NCI-H146 treated with DMSO at 0.1 percent for 48 hours (cell line): Measurements from ENCODE around the gene WNT6.
"Not testable (repeated sequence)": the region's sequence is repeated elsewhere in the genome, so short reads cannot be mapped to it uniquely, and the experiment has no call there.

Source experiments
- DNase-seq: peaks from one replicate; lab custom pipeline; 2025; ENCODE audit not compliant: unreplicated experiment; lab: John Stamatoyannopoulos, UW

Gene WNT6

GRCh38 chr2:218830526-218831306, 28.9 kb upstream of the WNT6 start:
- no peak for DNase-seq

GRCh38 chr2:218831378-218831990, 28.1 kb upstream of the WNT6 start, which contains the start of gene PRKAG3:
Gene PRKAG3, minus strand, starts transcription at chr2:218831803.
- DNase-seq = no peak

DNA sequence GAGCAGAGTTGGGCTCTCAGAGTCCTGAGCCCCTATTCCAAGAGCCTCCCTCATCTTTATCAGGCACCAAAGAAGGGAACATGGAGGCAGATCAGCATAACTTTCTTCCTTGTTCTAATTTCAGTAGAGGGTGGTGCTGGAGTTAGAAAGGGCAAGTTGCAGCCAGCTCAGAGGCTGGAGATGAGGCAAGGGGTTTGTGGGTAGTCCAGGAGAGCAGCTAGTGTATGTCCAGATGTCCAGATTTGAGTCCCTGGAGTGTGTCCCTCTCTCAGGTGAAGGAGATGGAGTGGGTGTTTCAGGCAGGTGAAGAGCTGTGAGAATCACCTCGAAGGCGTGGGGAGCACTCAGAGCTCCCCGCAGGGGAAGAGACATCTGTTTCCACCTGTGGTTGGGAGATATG, 27.5 kb upstream of the WNT6 start:
- DNase-seq = no peak

- DNase-seq = no peak
These were observed 27.1 kb upstream of the WNT6 start for GRCh38 chr2:218832520-218832919.

GRCh38 chr2:218833023-218833609, 26.5 kb upstream of the WNT6 start:
- DNase-seq = no peak

DNA sequence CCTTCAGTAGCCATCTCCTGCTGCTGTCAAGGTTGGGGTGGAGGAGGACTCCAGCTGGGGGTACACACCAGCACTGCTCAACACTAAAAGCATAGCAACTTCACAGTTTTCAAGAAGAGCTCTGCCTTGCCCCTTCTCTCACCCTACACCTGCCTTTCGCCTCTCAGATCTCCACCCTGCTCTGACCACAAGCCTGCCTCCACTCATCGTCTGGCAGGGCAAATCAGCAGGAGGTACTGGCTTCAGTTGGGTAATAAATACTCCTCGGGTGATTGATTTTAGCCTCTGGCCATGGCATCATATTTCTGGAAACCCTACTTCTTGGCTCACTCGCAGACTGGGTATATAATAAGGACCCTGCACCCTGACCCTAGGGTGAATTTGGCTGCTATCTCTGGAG, 24.9 kb upstream of the WNT6 start:
- peak; percentile 26 for DNase-seq

- no peak for DNase-seq
These were observed 22.1 kb upstream of the WNT6 start for GRCh38 chr2:218837495-218837894.

- DNase-seq = no peak
These were observed 20.2 kb upstream of the WNT6 start for GRCh38 chr2:218839430-218839829.

DNA sequence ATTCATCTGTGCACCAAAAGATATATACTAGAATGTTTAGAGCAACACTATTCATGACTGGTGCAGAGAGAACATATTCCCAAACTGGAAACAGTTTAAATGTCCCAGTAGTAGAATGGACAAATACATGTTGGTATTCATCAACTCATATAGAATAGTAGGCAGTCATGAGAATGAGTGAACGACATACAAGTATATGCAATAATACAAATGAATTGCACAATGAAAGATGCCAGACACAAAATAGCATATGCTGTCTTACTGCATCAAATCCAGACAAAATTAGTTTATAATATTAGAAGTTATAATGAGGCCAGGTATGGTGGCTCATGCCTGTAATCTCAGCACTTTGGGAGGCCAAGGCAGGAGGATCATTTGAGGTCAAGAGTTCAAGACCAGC, 19.7 kb upstream of the WNT6 start:
- DNase-seq = no peak

GRCh38 chr2:218844334-218844733, 15.3 kb upstream of the WNT6 start:
- DNase-seq = not testable (repeated sequence)

- not testable (repeated sequence) for DNase-seq
These were observed 12.6 kb upstream of the WNT6 start for GRCh38 chr2:218846963-218847362.

DNA sequence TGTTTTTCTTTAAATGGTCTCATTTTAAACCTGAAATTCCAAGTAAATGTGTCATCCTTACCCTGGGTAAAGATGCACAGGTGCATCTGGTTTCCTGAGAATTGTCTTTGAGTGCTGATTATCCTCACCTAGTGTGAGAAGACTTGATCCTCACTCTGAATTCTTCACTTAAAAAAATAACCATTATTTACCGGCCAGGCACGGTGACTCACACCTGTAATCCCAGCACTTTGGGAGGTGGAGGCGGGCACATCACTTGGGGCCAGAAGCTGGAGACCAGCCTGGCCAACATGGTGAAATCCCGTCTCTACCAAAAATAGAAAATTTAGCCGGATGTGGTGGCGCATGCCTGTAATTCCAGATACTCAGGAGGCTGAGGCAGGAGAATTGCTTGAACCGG, 9.9 kb upstream of the WNT6 start:
- DNase-seq = no peak

DNA sequence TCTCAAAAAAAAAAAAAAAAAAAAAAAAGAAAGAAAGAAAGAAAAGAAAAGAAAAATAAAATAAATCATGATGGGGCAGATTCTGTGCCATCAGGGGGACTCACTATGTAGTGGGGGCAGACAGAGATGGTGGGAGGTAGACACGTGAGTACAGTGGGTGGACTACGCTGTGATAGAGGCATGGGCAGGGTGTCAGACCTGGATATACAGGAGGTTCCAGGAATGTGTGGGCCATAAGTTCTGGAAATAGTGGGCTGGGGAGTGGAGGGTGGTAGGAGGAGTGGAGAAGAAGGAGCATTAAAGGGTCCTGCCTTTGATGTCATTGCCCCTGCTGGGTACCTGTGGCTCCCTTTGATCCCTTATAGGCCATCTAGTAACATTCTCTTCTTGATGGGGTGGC, 8.8 kb upstream of the WNT6 start:
- no peak for DNase-seq

- DNase-seq = no peak
These were observed 8.3 kb upstream of the WNT6 start for GRCh38 chr2:218851286-218851685.

DNA sequence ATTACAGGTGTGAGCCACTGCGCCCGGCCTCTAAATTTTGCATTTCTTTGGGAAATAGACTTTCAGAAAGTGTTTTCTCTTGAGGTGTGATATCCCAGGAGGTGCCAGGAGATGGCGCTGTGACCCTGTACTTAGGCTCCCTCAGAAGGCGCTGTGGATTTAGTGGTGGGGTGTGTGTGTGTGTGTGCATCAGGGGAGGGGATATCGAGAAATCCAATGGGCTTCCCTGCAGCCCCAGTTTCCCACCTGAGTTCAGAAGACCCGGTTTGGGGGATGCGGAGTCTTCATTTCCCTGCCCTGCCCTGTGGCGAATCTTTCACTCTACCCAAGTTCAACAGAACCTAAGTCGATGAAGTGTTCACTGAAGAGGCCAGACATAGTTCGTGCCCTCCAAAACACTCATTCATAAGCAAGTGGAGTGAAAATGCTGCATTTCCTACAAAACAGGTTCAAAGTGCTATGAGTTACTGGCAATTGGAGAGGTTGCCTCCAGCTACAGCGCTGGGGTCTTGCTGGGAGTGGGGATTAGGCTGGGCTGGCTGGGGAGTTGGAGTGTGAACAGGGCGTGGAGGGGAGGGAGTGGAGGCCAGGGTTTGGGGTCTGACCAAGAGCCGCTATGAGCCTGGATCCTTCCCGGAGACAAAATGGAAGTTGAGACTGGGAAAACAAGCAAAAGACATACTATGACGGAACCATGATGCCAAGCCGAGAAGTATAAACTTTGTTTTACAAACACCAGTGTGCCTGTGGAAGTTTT, 6.5 kb upstream of the WNT6 start:
- DNase-seq = peak; percentile 45

DNA sequence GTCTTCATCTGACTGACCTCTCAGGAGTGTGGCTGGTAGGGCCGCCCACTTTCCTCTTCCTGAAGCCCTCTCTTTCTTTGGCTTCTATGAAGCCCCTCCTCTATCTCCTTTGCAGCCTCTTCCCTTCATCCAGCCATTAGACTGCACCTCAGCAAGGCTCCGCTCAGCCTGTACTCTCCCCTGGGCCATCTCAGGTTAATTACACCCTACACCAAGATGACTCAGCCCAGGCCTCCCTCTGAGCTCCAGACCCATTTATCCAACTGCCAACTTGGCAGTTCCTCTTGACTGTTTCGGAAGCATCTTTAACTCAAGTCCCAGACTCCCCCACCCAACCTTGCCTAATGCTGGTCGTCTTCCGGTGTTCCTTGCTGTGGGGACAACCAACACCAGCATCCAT, 5.8 kb upstream of the WNT6 start:
- no peak for DNase-seq

DNA sequence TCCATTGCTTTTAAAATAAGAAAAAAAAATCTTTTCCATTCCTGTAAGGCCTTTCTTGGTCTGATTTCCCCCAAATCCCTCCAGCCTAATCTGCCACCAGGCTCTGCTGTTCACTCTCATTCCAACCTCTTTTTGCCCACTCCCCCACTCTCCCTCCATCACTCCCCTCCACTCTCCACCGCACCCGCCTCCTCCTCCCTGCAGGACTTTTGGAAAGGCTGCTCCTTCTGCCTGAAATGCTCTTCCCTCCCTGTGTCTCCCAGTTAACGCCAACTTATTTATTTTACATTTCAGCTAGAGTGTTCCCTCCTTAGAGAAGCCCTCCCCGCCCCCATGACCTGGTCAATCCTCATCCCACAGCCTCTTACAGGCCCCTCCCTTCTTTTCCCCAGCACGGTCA, 4.7 kb upstream of the WNT6 start:
- DNase-seq = no peak

DNA sequence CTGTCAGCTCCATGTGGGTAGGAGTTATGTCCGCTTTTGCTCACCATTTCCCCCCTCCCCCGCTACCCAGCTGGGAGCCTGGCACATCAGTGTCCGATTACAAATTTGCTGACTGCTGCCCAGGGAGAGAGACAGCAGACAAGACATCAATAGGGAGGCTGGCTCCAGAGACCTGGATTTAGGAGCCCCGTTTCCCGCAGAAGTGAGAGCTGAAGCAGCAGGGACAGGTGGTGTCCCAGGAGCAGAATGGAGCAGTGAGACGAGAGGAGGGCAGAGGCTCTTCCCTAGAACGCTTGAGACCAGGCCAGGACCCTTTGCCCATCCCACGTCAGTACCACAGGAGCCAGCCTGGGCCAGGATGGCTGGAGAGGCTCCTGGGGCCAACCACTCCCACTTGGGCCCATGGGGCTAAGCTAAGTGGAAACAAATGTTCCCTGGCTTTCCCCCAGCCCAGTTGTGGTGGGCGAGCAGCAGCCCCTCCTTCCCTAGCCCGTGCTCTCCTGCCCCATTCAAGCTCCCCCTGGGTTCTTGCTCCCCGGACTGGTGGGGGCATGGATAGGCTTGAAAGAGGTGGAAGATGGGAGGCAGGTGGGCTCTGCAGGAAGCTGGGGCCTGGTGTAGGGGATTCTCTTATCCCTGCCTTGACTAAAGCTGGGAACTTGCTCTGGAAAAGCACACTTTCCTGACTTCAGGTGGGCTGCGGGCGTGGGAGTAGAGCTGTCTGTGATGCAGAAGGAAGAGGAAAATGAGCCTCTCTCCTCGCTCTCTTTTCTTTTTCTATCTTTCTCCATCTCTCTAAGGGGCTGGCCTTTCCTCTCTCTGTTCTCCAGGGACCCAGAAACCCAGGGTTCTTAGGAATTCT, 4.1 kb upstream of the WNT6 start:
- no peak for DNase-seq

GRCh38 chr2:218856167-218856895, 3.3 kb upstream of the WNT6 start:
- DNase-seq = no peak

DNA sequence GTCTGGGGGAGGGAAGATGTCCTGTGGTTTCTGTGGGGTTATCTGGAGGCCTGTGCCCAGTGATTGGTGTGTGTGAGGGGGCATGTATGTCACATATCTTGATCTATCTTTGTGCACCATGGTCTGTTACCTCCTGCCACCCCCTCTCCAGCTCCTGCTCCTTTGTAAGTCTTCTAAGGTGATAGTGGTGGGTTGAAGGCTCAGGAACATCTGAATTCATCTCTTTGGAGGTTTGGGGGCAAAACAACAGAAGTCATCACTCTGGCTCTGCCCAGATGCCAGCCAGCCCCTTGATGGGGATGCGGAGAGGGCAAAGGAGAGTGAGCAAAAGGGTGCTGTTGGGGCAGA, 2.7 kb upstream of the WNT6 start:
- no peak for DNase-seq
